Cerebellar nuclear complex (tissue), 1 donor: ENCODE measurements around the gene ZNF280C.
"Not testable (repeated sequence)": the region's sequence is repeated elsewhere in the genome, so short reads cannot be mapped to it uniquely, and the experiment has no call there.

Experiments
- DNase-seq, 2 experiments: peaks; one replicate each; lab custom pipeline; 2025; lab: John Stamatoyannopoulos, UW

ZNF280C gene, protein sequence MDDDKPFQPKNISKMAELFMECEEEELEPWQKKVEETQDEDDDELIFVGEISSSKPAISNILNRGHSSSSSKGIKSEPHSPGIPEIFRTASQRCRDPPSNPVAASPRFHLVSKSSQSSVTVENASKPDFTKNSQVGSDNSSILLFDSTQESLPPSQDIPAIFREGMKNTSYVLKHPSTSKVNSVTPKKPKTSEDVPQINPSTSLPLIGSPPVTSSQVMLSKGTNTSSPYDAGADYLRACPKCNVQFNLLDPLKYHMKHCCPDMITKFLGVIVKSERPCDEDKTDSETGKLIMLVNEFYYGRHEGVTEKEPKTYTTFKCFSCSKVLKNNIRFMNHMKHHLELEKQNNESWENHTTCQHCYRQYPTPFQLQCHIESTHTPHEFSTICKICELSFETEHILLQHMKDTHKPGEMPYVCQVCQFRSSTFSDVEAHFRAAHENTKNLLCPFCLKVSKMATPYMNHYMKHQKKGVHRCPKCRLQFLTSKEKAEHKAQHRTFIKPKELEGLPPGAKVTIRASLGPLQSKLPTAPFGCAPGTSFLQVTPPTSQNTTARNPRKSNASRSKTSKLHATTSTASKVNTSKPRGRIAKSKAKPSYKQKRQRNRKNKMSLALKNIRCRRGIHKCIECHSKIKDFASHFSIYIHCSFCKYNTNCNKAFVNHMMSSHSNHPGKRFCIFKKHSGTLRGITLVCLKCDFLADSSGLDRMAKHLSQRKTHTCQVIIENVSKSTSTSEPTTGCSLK

DNA sequence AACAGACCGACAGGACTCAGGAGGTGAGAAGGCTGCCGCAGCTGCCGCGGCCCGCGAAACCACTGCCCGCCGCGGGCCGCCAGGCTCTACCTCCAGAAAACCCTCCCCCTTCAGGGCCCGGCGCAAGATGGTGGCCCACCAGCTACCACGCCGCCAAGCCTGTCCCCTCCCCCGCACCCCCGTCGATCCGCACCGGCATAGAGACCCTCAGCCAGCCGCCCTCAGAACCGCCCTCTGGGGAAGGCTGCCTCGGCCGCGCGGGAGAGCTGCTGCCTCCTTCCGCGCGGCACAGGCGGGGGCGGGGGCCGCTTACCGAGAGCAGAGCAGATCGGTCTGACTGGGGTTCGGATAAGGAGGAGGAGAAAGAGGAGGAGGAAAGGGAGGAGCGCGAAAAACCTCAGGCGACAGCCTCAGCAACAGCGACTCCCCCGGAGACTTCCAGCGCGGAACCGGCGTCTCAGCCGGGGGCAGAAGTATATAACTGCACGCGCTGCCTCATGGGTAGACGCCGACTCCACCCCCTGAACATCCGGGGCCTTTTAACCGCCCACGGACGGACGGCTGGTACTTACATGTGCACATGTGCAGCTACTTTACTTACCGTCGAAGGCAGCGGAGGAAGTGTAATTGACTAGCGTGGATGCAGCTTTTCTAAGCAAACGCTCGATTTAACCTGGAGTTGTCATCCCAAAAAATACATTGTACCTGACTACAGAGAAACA is at the start of gene ZNF280C:
Gene ZNF280C, minus strand, starts transcription at position 451 of the 722 bp plus-strand sequence. CDS start 8,450 bp downstream, outside the sequence.
- peak in 1 of 2 experiments; percentile 5 for DNase-seq

DNA sequence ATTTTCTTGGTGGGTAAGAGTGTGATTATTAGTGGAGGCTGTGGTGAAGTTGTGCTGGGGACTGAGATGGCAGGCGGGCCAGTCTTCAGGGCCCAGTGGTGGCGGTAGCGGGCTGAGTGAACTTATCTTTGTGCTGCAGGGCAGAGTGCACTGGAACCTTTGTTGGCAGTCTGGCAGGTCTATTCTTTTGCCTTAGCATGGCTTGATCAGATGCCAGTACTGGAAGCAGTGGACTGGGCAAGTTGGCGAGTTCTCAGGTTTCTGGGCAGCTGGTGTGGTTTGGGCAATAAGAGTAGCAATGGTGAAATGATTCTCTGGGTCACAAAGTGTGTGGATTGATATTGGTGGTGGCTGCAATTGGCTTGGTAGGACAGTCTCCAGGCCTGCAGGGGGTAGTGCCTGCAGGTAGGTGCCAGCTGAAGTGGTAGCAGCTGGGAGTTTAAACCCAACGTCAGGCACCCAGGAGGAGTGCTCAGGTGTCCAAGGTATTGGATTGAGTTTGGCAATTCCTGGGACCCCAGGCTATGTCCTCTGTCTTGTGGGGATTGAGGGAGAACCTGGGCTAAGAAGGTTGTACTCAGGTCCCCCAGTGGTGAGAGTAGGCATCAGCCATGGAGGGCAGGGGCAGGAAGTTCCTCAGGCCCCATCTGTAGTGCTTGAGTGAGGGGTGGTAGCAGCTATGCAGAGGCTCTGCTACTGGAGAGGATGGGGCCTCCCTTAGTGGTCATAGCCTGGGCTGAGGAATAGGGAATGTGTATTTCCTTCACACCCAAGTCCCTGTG is 36.1 kb upstream of the ZNF280C start:
- no peak for DNase-seq

DNA sequence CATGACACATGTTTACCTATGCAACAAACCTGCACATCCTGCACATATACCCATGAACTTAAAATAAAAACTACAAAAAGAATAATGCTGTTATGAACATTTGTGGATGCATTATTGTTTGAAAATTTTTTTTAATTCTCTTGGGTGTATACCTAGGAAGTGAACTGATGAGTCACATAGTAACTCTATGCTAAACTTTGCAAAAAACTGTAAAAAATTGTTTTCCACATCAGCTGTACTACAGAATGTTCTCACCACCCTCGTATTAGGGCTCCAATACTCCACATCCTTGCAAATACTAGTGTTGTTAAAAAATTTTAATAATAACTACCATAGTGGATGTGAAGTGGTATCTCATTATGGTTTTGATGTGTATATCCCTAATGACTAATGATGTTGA is 33.3 kb upstream of the ZNF280C start:
- no peak for DNase-seq

DNA sequence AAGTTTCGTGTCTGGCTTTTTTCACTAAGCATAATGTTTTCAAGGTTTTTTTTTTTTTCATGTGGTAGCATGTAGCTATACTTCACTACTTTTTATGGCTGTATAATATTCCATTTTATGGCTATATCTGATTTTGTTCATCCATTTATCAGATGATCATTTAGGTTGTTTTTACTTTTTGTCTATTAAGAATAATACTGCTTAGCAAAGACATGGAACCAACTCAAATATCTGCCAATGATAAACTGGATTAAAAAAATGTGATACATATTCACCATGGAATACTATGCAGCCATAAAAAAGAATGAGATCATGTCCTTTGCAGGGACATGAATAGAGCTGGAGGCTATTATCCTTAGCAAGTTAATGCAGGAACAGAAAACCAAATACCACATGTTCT is 32.7 kb upstream of the ZNF280C start:
- no peak for DNase-seq

DNA sequence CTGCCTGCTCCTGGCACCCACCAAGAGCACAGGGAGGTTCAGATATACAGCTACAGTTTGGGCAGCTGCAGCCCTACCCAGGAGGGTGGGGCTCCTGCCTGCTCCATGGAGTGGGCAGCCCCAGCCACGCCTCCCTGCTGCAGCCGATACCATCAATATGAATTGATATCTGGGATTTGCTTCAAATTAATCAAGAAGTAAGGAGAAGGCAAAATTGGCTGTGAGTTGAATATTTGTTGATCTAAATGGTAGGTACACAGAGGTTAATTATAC is 31.2 kb upstream of the ZNF280C start:
- DNase-seq, result no peak

DNA sequence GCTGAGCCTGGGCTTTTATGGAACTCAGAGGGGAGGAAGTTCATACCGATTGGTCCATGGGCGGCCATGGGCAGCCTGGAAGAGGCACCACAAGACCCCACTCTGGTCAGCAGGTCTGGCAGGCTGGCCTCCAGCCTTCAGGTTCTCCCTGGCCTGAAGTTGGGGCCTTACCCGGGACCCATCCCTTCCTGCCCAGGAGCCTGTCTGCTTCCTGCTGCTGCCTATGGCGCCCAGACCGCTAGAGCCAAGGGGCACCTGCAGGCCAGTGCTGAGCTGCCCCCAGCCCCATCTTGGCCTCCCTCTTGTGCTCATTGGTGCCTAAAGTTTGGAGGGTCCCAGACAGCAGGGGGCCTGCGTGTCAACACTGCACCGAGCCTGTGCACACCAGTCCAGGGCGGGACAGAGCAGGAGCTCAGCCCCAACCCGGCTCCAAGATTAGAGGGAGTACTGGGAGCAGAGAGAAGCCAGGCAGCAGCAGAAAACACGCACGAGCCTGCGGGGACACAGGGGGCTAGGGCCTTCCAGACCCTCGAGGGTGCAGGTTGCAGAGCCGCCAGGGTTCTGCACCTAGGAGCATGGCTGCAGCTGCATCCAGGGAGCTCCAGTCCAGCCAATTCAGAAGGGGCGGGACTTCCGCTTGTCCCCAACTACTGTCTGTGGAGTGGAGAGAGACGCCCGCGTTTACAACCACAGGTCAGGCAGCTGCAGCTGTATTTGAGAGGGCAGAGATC is 30.7 kb upstream of the ZNF280C start:
- no peak for DNase-seq

DNA sequence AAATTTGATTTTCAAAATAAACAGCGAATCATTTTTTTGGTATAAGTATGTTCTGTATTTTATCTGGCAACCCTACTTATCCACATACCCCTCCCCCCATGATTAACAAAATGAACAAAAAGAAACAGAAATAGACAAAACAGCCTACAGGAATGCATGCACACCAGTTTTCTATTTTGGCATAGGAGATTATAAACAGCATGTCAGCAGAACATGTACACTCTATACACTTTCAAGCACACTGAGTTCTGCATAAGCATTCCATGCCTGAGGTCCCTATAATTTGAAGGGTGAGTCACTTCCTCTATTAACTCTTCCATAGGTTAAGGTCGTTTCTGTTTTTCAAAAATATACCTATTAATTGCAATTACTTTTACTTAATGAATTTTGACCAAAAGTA is 28.0 kb upstream of the ZNF280C start:
- DNase-seq, result no peak

DNA sequence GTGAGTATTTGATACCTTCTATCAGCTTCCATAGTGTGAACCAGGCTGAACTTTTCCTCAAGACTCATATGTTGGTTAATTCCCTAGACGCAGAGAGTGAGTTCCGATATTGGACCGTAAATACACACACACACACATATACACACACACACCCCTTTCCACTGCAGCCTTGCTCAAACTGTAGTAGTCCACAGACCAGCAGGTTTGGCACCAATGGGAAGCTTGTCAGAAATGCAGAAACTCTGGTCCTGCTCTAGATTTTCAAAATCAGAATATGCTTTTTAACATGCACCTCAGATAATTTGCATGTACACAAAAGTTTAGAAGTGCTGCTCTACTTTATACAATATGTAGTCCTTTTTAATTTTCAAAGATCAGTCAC is 27.6 kb upstream of the ZNF280C start:
- DNase-seq, result no peak

DNA sequence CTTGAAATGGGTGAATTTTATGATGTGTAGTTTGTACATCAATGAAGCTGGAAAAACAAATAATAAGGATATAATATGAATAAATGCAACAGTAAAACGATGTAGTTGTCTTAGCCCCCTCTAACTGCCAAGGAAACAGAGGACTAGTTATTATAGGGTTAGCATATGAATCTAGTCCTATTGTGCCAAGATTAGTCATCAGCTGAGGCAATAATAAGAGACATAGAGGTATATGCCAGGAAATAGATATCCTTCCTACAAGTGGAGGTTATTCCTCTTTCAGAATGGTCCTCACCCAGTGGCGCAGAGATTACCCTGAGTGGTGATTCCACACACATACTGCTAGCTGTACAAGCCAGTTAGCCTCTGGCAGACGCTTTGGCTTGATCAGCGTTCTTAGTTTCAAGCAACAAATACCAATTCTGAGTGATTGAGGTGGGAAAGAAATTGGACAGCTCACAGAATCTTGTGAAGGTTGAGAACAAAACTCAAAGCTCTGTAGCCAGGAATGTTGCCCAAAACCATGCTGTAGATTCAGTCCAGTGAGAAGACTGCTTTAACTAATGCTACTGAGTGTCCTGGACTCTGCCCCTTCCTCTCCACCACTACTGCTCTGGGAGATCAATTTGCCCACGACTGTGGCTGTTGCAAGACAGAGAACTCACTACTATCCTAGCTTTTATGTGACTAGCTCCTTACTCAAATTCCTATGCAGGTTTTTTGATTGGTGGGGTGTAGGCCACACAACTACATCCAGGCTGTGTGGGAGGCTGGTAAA is 27.0 kb upstream of the ZNF280C start:
- DNase-seq, result no peak

DNA sequence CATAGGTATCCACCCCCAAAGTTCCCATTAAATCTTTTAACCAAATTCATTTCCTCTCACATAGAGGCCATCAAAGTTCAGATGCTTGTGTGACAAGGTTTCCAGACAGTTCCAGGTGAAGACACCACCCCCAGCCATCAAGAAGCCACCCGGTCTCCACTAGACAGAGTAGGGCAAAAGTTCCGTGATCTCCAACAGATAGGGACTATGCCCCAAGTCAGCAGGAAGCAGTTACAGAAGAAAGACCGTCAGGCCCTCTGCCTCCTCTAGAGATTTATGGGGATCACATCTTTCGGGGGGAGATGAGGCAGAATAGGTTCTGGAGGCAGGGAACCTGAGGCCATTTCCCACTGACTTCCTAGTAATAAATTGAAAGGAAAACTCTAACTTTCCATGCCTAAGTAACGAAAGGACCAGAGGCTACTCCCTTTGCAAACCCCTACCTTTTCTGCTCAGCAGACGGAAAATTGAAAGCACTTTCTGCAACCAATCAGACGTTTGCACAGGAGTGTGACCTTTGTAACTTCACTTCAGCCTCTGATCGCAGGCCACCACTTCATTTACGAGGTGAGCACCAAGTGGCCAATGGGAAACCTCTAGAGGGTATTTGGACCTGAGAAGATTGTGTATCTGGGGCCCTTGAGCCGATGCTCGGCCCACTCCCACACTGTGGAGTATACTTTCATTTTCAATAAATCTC is 18.5 kb upstream of the ZNF280C start:
- no peak for DNase-seq

DNA sequence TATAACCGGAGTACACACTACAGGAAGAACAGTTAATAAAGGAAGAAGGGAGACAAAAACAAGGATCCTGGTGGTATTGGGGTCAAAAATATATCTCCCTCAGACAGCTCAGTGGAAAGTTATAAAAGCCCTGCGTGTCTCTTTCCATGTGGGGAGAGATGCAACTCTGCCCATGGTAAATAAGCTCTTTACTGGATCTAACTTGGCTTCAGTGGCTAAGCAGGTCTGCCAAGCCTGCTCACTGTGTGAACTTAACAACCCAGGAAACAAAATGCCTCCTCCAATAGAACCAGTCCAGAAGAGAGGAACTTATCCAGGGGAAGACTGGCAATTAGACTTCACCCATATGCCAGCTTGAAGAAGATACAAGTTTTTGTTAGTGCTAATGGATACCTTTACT is 17.0 kb upstream of the ZNF280C start:
- no peak for DNase-seq

DNA sequence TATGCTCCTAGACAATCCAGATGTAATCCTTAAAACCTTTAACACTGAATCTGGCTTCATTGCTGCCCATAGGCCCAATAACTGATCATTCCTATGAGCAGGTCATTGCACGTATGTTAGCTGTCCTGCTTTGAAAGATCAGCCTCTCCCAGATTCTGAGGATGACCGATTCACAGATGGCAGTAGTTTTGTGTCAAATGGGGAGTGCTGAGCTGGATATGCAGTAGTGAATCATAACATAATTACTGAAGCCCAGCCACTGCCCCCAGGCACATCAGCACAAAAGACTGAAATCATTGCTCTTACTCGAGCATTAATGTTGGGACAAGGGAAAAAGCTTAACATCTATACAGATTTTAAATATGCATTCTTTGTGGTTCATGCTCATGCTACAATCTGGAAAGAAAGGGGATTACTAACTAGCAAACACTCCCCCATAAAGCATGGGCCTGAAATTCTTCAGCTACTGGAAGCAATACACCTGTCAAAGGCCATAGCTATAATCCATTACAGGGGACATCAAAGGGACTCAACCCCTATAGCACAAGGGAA is 16.4 kb upstream of the ZNF280C start:
- no peak for DNase-seq

DNA sequence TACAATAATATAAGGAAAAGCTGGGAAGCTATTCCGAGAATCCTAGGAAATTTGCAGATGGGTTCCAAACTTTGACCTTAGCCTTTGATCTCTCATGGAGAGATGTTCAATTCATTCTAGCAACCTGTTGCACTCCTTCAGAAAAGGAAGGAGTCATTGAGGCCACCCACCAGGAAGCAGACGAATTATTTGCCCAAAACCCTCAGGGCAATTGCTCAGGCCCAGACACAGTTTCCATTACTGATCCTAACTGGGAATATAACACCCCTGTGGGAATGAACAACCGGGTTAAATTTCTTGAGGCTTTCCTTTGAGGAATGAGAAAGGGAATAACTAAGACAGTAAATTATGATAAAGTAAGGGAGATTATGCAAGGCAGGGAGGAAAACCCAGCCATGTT is 13.5 kb upstream of the ZNF280C start:
- DNase-seq, result no peak

DNA sequence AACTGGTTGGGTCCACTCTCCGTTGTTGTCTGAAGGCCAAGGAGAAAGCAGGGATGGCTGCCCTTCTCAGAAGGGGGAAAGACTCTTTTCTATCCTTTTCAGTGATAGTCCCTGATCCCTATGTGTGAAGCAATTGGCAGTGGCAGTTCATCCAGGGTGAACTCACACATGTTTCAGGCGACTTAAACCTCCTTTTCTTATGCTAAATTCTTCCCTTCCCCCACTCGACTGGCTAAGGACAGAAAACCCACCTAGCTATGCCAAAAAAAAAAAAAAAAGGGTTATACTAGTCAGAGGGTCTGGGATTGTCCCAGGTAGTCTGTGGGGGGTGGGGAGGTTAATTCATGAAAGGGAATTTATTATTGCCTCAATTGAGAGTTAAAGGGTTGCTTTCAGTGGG is 12.2 kb upstream of the ZNF280C start:
- no peak for DNase-seq

DNA sequence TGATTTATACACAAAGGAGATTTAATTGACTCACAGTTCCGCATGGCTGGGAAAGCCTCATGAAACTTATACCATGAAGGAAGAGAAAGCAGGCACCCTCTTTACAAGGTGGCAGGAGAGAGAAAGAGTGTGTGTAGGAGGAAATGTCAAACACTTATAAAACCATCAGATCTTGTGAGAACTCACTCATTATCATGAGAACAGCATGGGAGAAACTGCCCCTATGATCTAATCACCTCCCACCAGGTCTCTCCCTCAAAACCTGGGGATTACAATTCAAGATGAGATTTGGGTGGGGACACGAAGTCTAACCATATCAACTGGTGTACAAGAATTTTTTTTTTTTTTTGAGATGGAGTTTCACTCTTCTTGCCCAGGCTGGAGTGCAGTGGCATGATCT is 3.6 kb upstream of the ZNF280C start:
- not testable (repeated sequence) for DNase-seq

DNA sequence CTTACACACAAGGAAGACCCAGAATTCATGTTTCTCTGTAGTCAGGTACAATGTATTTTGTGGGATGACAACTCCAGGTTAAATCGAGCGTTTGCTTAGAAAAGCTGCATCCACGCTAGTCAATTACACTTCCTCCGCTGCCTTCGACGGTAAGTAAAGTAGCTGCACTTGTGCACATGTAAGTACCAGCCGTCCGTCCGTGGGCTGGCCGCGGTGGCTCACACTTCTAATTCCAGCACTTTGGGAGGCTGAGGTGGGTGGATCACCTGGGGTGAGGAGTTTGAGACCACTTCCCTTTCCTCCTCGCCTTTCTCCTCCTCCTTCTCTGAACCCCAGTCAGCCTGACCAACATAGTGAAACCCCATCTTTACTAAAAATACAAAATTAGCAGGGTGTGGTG is 692 bp upstream of the ZNF280C start:
- not testable (repeated sequence) for DNase-seq

DNA sequence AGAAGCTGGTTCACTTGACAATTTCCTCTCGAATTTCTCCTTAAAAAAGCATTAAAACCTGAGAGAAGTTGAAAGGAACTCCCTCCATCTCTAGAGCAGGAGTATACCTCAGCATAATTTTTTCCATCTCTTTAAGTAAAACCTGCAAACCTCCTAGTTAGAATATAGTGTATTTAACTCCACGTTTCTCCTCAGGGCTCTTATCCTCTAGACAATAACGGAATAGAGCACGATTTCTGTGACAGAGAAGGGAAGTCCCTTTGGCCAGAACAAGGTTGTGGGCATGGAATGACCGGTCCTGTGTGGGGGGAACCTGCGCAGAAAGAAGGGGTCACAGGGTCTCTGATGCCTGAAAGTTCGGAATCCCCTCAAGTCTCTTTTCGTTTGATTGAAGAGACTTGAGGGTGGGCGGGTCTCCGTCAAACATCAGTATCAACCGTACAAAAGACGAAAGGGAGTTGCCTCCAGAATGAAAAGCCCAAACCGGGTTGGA is 697 bp downstream of the ZNF280C start:
- DNase-seq, result no peak

DNA sequence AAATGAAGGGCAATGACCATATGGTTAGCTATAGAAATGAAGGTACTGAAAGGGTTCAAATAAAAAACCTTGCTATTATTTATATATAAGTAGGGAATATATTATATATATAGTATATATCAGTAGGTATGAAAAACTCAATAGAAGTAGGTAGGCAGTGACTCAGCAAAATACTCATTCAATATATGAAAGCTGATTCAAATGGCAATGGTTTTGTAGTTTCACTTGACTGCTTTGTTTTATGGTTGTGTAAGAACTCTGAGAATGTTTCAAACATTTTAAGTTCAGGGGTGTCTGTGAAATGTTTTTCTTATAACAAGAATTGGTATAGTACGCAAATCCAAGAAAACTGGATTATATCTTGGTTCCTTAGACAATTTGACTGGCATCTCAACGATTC is 4.1 kb downstream of the ZNF280C start:
- DNase-seq, result no peak

DNA sequence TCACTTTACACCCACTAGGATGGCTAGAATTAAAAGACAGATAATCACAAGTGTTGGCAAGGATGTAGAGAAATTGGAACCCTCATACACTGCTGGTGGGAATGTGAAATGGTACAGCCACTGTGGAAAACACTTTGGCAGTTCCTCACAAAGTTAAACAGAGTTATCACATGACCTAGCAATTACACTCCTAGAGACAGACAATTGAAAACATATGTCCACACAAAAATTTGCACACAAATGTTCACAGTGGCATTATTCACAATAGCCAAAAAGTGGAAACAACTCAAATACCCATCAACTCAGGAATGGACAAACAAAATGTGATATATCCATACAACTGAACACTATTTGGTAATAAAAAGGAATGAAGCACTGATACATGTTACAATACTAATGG is 5.7 kb downstream of the ZNF280C start:
- DNase-seq, result no peak

DNA sequence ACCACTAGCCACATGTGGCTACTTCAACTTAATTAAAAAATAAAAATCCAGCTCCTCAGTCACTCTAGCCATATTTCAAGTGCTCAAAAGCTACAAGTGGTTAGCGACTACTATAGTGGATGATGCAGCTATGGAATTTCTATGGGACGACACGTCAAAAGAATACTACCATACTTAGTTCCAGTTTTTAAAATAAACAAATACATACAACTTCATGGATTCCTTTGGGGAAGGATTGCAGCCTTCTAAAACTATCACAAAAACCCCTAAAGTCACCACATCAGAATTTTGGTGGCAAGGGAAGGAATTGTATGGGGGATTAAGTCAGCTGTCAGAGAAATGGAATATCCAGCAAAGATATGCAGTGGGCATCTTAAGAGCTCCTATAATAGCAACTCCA is 6.5 kb downstream of the ZNF280C start:
- no peak for DNase-seq
